HCT116 (cell line): Measurements from ENCODE around the gene ZBTB34. TPM values are rescaled to one million over a fixed set of nuclear protein-coding genes. Genes with fewer than 3 reads are reported as not detected.

ENCODE experiments used
- ATAC-seq: fragments of 200-7000 bp; cut with Tn5 transposase; 2 replicates; pipeline ENCODE4 v1.9.1; 2020; ENCODE audit warnings: mild to moderate bottlenecking, moderate library complexity
- BruUV-seq: library from RNA; stranded (reverse); fragments of 400-500 nt; replicated peaks from 2 replicates; lab custom pipeline; 2021; lab: Mats Ljungman, UMichigan
- CTCF ChIA-PET: fragments of 300-600 bp; sonication (Branson Sonifier 250); formaldehyde crosslinking; loops from one replicate; lab custom pipeline; 2021; ENCODE audit warnings: antibody characterized with exemption; lab: Charles Lee
- POLR2A ChIA-PET: fragments of 300-600, 350-600 bp; sonication (Branson Sonifier 250); formaldehyde crosslinking; loops from one replicate; lab custom pipeline; 2021; ENCODE audit warnings: antibody characterized with exemption; lab: Charles Lee
- RAD21 ChIA-PET, 2 experiments: fragments of 300-600 bp; sonication (Branson Sonifier 250); formaldehyde crosslinking; loops; one replicate each; lab custom pipeline; 2023; ENCODE audit warnings: low total read pairs in 2 of 2; ENCODE audit not compliant: uncharacterized antibody in 2 of 2, unreplicated experiment in 2 of 2, low non-redundant PET in 1 of 2; lab: Charles Lee
- DNase-seq: peaks from one replicate; pipeline ENCODE4 v3.0.0-alpha.2; 2010; ENCODE audit warnings: low read depth, low spot score
- H2AFZ ChIP-seq: fragments of 200-600 bp; shearing (Covaris generic), sonication (generic); 2 replicates; pipeline ENCODE4 v1.6.1; 2017; ENCODE audit warnings: low read depth, mixed run types, mixed read lengths, antibody characterized with exemption, low read length; ENCODE audit not compliant: poor library complexity, severe bottlenecking
- H3K27ac ChIP-seq: 2 replicates; pipeline ENCODE4 v1.5.1; 2012; ENCODE audit warnings: low read depth, low read length
- H3K27me3 ChIP-seq: fragments of 200-600 bp; sonication (generic); 2 replicates; pipeline ENCODE4 v1.6.1; 2016; ENCODE audit warnings: mixed run types, low read length, mixed read lengths; ENCODE audit not compliant: insufficient read depth
- H3K36me3 ChIP-seq, 2 experiments: fragments of 200-500 bp in 1 of 2; fragments of 200-600 bp in 1 of 2; sonication (Bioruptor generic) in 1 of 2; sonication (generic) in 1 of 2; 2 replicates each; pipeline versions ENCODE4 v1.5.1 to v1.6.1; 2014 to 2016; ENCODE audit warnings: low read length in 2 of 2, inconsistent platforms in 1 of 2, mixed read lengths in 1 of 2, mixed run types in 1 of 2; ENCODE audit not compliant: insufficient read depth in 2 of 2, control insufficient read depth in 1 of 2
- H3K4me1 ChIP-seq, 2 experiments: fragments of 200-600 bp in 1 of 2; sonication (generic) in 1 of 2; 2 replicates each; pipeline versions ENCODE4 v1.5.1 to v1.6.1; 2012 to 2017; ENCODE audit warnings: low read length in 2 of 2, inconsistent platforms in 1 of 2, mild to moderate bottlenecking in 1 of 2, mixed read lengths in 1 of 2, mixed run types in 1 of 2, moderate library complexity in 1 of 2; ENCODE audit not compliant: insufficient read depth in 2 of 2, control insufficient read depth in 1 of 2
- H3K4me2 ChIP-seq: fragments of 200-600 bp; sonication (generic); 2 replicates; pipeline ENCODE4 v1.6.1; 2017; ENCODE audit warnings: mixed run types, low read length, mixed read lengths
- H3K4me3 ChIP-seq, 2 experiments: fragments of 200-600 bp in 1 of 2; sonication (generic) in 1 of 2; replicated peaks in 1 of 2; 2 replicates each; pipeline ENCODE4 v1.5.1; 2011 to 2016; ENCODE audit warnings: low read length in 2 of 2, control low read depth in 1 of 2, low read depth in 1 of 2, mild to moderate bottlenecking in 1 of 2, mixed read lengths in 1 of 2, mixed run types in 1 of 2
- H3K79me2 ChIP-seq: fragments of 200-600 bp; sonication (generic); 2 replicates; pipeline ENCODE4 v1.6.1; 2017; ENCODE audit warnings: mild to moderate bottlenecking, mixed run types, low read length, moderate library complexity, mixed read lengths; ENCODE audit not compliant: insufficient read depth
- H3K9ac ChIP-seq: fragments of 200-600 bp; sonication (generic); 2 replicates; pipeline ENCODE4 v1.6.1; 2016; ENCODE audit warnings: low read length, mixed read lengths
- H3K9me2 ChIP-seq: fragments of 200-600 bp; sonication (generic), shearing (Covaris generic); 2 replicates; pipeline ENCODE4 v1.6.1; 2017; ENCODE audit warnings: mixed run types, mild to moderate bottlenecking, moderate library complexity; ENCODE audit not compliant: insufficient read depth
- H3K9me3 ChIP-seq, 2 experiments: fragments of 200-500 bp in 1 of 2; fragments of 200-600 bp in 1 of 2; sonication (Bioruptor generic) in 1 of 2; sonication (generic) in 1 of 2; 2 replicates each; pipeline ENCODE4 v1.6.1; 2014 to 2017; ENCODE audit warnings: low read length in 2 of 2, mixed read lengths in 2 of 2, inconsistent platforms in 1 of 2, low read depth in 1 of 2, mild to moderate bottlenecking in 1 of 2, mixed run types in 1 of 2, moderate library complexity in 1 of 2; ENCODE audit not compliant: control insufficient read depth in 1 of 2, insufficient read depth in 1 of 2
- H4K20me1 ChIP-seq: fragments of 200-600 bp; sonication (generic), shearing (Covaris generic); 2 replicates; pipeline ENCODE4 v1.6.1; 2017; ENCODE audit warnings: mixed run types, mild to moderate bottlenecking, moderate library complexity; ENCODE audit not compliant: insufficient read depth
- CBX3 ChIP-seq: IDR thresholded peaks from 2 replicates; pipeline ENCODE4 v1.6.1; 2012; ENCODE audit warnings: low read depth
- ELF1 ChIP-seq: IDR thresholded peaks from 2 replicates; pipeline ENCODE4 v1.6.1; 2012; ENCODE audit warnings: low read depth, borderline replicate concordance
- EZH2phosphoT487 ChIP-seq: fragments of 200-600 bp; IDR thresholded peaks from 2 replicates; pipeline ENCODE4 v1.6.1; 2018; ENCODE audit warnings: antibody characterized with exemption, borderline replicate concordance
- FOSL1 ChIP-seq: IDR thresholded peaks from 2 replicates; pipeline ENCODE4 v1.6.1; 2012; ENCODE audit warnings: low read depth
- POLR2A ChIP-seq: IDR thresholded peaks from 2 replicates; pipeline ENCODE4 v1.7.0; 2011; ENCODE audit warnings: borderline replicate concordance; ENCODE audit not compliant: insufficient read depth, insufficient read length; ENCODE audit errors: extremely low read depth
- POLR2AphosphoS5 ChIP-seq: IDR thresholded peaks from 2 replicates; pipeline ENCODE4 v1.6.1; 2011; ENCODE audit warnings: mild to moderate bottlenecking, low read depth, low read length, moderate library complexity
- RAD21 ChIP-seq: IDR thresholded peaks from 2 replicates; pipeline ENCODE4 v1.6.1; 2012; ENCODE audit warnings: low read depth, mild to moderate bottlenecking
- SP1 ChIP-seq: IDR thresholded peaks from 2 replicates; pipeline ENCODE4 v1.6.1; 2012; ENCODE audit warnings: low read depth
- SRF ChIP-seq: IDR thresholded peaks from 2 replicates; pipeline ENCODE4 v1.6.1; 2012; ENCODE audit warnings: low read depth
- ZFX ChIP-seq: fragments of 450-650 bp; IDR thresholded peaks from 2 replicates; pipeline ENCODE4 v1.6.1; 2017
- intact Hi-C: fragments of 100-400 bp; cut with micrococcal nuclease; formaldehyde crosslinking; loops from 2 replicates; pipeline ENCODE4 v1.10.0; 2022
- total RNA-seq: library from RNA; stranded (reverse); gene quantifications from one replicate; pipeline ENCODE4 v1.2.1, GENCODE V29; 2021; ENCODE audit not compliant: unreplicated experiment

Gene ZBTB34
- total RNA-seq, 1 experiment from 2014 or later, result 5.6 TPM

DNA sequence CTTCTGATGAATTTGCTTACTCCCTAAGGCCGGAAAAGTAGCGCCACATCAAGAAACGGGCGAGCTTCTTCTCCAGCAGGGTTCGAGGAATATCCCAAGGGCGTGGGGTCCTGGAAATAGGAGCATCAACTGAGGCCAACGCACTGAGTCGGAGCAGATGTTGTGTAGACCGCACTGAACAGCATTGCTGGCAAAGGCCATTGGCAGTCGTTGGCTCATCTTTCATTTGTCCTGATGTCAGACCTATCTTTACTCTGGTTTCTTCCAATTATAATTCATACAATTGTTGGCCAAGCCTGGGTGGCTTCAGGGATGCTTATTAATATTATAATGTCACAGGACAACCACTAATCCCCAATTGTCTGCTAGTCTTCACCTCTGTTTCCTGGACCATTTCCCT is 26.5 kb downstream of the ZBTB34 start:
- no peak overlapping the region for H3K4me2 ChIP-seq
- ATAC-seq (no peak), DNase-seq (no peak)
- H3K4me3 ChIP-seq, result no peak overlapping the region
- no peaks in the 10 kb centered on the region for H3K27me3 ChIP-seq
- no TSS peak for BruUV-seq
- H3K9ac ChIP-seq, result no peak overlapping the region
- ChIA-PET RAD21 (no interaction called here), CTCF (no interaction called here), POLR2A (no interaction called here)
- no peaks in the 10 kb centered on the region; the same call in 1 of the 2 replicates for H3K79me2 ChIP-seq
- H2AFZ ChIP-seq, result no peak overlapping the region
- no peak overlapping the region for H3K27ac ChIP-seq
- no peaks in the 10 kb centered on the region for H3K36me3 ChIP-seq
- intact Hi-C loops, result no loop called here
- H3K4me1 ChIP-seq, result no peaks in the 10 kb centered on the region
- no peaks in the 10 kb centered on the region for H3K9me2 ChIP-seq
- no peaks in the 10 kb centered on the region for H3K9me3 ChIP-seq
- no peaks in the 10 kb centered on the region for H4K20me1 ChIP-seq
- TF ChIP-seq ZFX (no peak), ELF1 (no peak), SRF (no peak), RAD21 (no peak), CBX3 (no peak), POLR2AphosphoS5 (no peak), SP1 (no peak)

DNA sequence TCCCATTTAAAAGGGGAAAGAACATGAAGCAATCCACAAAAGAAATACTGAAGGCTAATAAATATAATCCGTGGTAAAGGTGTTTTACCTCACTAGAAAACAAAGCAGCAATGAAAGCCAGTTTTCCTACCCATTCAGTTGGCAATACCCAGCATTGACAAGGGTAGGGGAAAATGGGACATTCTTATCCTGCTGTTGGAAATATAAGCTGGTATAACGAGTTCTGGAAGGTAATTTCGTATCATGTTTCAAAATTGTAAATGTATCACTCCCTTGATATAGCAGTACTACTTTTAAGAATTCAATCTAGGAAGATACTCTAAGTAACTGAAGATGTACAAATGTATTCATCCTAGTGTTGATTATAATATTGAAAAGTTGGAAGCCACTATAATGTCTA is 31.2 kb downstream of the ZBTB34 start:
- H3K4me2 ChIP-seq, result no peak overlapping the region
- H3K4me3 ChIP-seq, result no peak overlapping the region
- H3K9ac ChIP-seq, result no peak overlapping the region
- H3K27ac ChIP-seq, result no peak overlapping the region
- RAD21 ChIA-PET, result no interaction called here
- H3K79me2 ChIP-seq, result no peaks in the 10 kb centered on the region
- CTCF ChIA-PET, result no interaction called here
- H3K9me3 ChIP-seq, result no peaks in the 10 kb centered on the region
- no peaks in the 10 kb centered on the region for H3K36me3 ChIP-seq
- ATAC-seq (no peak), DNase-seq (no peak)
- H3K9me2 ChIP-seq, result no peaks in the 10 kb centered on the region
- H3K4me1 ChIP-seq, result peaks cover 0 to 5% of the 10 kb centered on the region in 2 experiments; a peak in 1 of 4 replicates
- intact Hi-C loops, result no loop called here
- no TSS peak for BruUV-seq
- no peaks in the 10 kb centered on the region for H4K20me1 ChIP-seq
- no peaks in the 10 kb centered on the region for H3K27me3 ChIP-seq
- TF ChIP-seq FOSL1, result no peak
- TF ChIP-seq SRF, result no peak
- TF ChIP-seq CBX3, result no peak
- no peak for TF ChIP-seq RAD21
- TF ChIP-seq POLR2A, result no peak
- no peak for TF ChIP-seq POLR2AphosphoS5
- TF ChIP-seq EZH2phosphoT487, result no peak
- no peak for TF ChIP-seq ELF1
- POLR2A ChIA-PET, result no interaction called here
- no peak overlapping the region for H2AFZ ChIP-seq
